Ammon's horn (tissue), 1 donor: ENCODE measurements around the gene GPR146.

Experiments used
- DNase-seq: peaks from one replicate; pipeline ENCODE4 v3.0.0-alpha.2; 2016; ENCODE audit warnings: low spot score

The GPR146 gene

DNA sequence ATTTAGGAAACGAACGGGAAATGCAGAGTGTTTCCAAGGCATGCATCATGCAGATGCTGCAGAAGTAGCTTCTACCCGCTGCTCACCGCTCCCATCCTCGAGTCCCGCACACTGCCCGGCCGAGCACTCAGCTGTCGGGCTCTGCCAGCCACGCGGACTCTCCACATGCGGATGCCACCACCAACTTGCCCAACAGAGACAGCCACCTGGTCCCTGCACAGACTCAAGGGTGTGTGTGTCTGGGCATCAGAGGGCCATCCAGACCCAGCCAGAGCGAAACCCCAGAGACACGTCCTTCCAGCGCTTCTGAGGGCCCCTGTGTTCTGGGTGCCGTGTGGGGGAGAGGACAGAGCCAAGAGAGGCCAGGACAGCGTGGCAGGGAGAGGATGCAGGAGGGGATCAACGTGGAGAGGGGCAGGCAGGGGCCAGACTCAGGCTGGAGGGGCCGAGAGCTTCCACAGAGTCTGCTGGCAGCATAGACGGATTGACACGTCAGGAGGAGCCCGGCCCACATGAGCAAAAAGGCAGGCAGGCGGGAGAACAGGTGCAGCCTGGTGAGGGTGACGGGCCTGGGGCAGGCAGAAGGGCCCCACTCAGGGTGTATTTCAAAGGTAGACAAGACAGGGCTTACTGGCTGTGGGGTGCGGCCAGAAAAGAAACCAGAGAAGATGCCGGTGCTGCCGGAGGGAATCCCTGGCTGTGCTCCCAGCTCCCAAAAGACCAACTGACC is 61.9 kb downstream of the GPR146 start:
- no peak for DNase-seq

DNA sequence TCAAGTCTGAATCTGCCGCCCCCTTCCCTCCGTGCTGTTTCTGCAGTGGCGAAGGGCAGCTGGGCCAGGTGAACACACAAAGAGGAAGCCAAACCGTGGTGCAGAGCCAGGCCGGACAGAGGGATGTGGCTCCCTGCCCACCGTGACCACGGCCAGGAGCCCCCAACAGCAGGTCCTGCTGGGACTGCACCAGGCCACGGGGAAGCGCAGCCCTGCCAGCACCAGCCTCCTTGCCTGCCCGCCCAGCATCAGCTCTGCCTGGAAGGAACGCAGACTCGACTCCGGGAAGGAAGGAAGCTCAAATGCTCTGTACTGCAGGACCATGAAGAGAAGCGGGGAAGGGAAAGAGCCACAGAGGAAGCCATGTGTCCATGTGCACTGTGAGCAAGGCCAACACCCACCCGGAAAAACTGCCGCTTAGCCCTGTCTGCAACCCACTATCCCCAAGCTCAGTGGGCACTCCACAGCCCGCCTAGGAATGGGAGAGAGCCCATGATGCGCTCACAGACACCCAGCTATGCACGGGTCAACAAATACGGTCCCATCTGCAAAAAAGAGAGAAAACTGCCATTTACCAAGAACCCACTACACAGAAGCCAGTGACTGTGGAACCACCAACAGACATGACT is 62.6 kb downstream of the GPR146 start:
- no peak for DNase-seq

DNA sequence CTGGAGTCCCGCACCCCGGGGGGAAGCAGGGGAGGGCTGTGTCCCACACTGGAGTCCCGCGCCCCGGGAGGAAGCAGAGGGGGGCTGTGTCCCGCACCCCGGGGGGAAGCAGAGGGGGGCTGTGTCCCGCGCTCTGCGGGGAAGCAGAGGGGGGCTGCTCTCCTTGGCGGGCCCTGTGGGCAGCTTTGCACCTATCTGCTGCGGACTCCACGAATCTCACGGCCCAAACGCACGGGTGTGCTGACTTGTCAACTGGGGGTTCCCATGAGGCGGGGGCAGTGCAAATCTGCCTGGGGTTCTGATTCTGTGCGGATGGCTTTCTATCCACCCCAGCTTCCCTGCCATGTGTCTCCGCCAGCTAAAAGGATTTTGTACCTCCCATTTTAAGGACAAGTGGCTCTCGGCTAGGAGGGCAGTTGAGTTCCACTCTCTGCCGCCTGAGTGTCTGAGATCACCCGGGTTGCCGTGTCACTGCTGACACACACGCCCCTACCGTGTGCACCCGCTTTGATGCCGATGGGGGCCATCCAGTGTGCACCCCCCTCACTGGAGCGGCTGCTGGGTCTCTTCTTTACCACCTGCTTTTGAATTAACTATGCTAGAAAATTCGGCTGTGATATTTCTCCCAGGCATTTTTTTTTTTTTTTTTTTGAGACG is 64.0 kb downstream of the GPR146 start:
- DNase-seq, result no peak
